Measurements from ENCODE around the gene FOXN3.

The FOXN3 gene

GRCh38 chr14:89331398-89331797 lies 85.6 kb downstream of the FOXN3 start:
- peak; percentile 60 for DNase-seq (ENCODE audit: low spot score)
- TF ChIP-seq CTCF (IDR thresholded peaks at IDR 0.05; ENCODE audit: extremely low read depth, missing control alignments): no peak

- TF ChIP-seq CTCF (IDR thresholded peaks at IDR 0.05; ENCODE audit: extremely low read depth, missing control alignments): no peak
- DNase-seq (ENCODE audit: low spot score): no peak
Measured at GRCh38 chr14:89330236-89331002, 86.6 kb downstream of the FOXN3 start.

DNA sequence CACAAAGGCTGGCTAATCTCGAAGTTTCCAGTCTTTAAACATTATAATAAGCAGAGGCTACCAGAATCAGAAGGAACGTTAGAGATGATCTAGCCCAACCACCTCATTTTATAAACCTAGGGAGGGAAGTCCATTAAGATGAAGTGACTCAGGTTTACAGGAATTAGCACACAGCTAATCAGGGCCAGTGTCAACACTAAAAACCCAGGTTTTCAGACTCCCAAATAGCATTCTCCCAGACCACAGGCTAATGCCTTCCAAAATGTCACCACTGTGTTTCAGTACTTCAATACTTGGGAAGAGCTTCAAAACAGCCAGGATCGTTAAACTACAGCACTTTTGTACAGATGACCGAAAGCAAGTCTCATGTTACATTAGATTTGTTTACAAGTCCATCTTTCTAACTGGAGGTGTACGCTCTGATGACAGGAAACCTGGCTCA lies 89.2 kb downstream of the FOXN3 start:
- DNase-seq (ENCODE audit: low spot score): no peak
- no peak for TF ChIP-seq CTCF (IDR thresholded peaks at IDR 0.05; ENCODE audit: extremely low read depth, missing control alignments)

- no peak for DNase-seq (ENCODE audit: low spot score)
- no peak for TF ChIP-seq CTCF (IDR thresholded peaks at IDR 0.05; ENCODE audit: extremely low read depth, missing control alignments)
Measured at GRCh38 chr14:89325959-89326358, 91.1 kb downstream of the FOXN3 start.

DNA sequence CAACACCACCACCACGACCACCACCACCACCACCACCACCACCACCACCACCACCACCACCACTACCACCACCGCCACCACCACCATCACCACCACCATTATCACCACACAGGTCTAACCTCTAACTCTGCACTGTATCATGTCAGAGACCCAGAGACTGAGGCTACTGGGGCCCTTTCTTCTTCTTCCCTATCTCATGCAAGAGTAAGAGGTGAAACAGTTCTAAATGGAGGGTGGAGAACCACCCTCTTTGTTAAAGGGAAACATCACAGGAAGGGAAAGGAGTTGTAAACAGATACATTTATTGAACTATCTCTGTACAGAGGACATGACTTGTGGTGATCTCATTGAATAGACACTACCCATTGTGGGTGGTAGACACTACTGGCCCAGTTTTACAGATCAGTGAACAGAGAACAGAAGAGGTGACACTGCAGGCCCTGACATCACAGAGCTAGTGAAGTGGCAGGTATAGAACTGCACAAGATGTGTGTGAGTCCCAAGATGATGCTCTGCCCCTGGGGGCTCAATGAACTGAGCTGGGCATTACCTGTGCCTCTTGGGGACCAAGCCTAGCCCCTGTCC lies 91.6 kb downstream of the FOXN3 start:
- TF ChIP-seq CTCF (IDR thresholded peaks at IDR 0.05; ENCODE audit: extremely low read depth, missing control alignments): no peak
- DNase-seq (ENCODE audit: low spot score): no peak

GRCh38 chr14:89324501-89325298 lies 92.3 kb downstream of the FOXN3 start:
- peak; percentile 56 for DNase-seq (ENCODE audit: low spot score)
- no peak for TF ChIP-seq CTCF (IDR thresholded peaks at IDR 0.05; ENCODE audit: extremely low read depth, missing control alignments)
